HUES6 (cell line): ENCODE measurements around the gene NOD2.
A peak's percentile ranks its signal among the peaks of the same experiment; 100 is the strongest.

ENCODE experiments used
- H3K27ac ChIP-seq: 2 replicates; pipeline ENCODE4 v1.7.0; 2013; ENCODE audit warnings: low read depth, mild to moderate bottlenecking, low read length, inconsistent platforms
- H3K27me3 ChIP-seq: 2 replicates; pipeline ENCODE4 v1.6.1; 2013; ENCODE audit warnings: low read length; ENCODE audit not compliant: control insufficient read depth, insufficient read depth
- H3K36me3 ChIP-seq: 2 replicates; pipeline ENCODE4 v1.6.1; 2013; ENCODE audit warnings: low read length; ENCODE audit not compliant: control insufficient read depth, insufficient read depth
- H3K4me1 ChIP-seq: 2 replicates; pipeline ENCODE4 v1.6.1; 2013; ENCODE audit warnings: low read length; ENCODE audit not compliant: control insufficient read depth, insufficient read depth
- H3K4me3 ChIP-seq: 2 replicates; pipeline ENCODE4 v1.5.1; 2013; ENCODE audit warnings: low read depth, low read length
- H3K9ac ChIP-seq: one replicate; pipeline ENCODE4 v1.6.1; 2013; ENCODE audit warnings: mild to moderate bottlenecking, low read length
- H3K9me3 ChIP-seq: 2 replicates; pipeline ENCODE4 v1.6.1; 2013; ENCODE audit warnings: low read depth, low read length; ENCODE audit not compliant: control insufficient read depth, insufficient read depth

NOD2 gene

DNA sequence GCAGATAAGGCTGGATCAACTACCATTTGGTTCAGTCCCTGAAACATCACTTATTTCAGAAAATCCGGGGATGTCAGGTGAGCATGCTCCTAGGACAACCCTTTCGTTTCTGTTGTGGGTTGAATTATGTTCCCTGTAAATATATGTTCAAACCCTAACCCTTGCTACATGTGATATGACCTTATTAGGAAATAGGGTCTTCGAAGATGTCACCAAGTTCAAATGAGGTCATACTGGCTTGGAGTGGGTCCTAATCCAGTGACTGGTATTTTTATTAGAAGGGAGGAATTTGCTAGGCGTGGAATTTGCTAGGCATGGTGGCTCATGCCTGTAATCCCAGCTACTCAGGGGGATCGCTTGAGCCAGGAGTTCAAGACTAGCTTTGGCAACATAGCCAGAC is 33.6 kb upstream of the NOD2 start:
- H3K27ac ChIP-seq: no peak overlapping the region
- H3K4me3 ChIP-seq: no peak overlapping the region
- no peaks in the 10 kb centered on the region for H3K36me3 ChIP-seq
- peaks cover 15% of the 10 kb centered on the region for H3K9me3 ChIP-seq
- H3K27me3 ChIP-seq: 0 out of 2 replicates have a peak, but pooled peaks cover 2% of the 10 kb centered on the region
- peaks cover 7% of the 10 kb centered on the region; the same call in 1 of the 2 replicates for H3K4me1 ChIP-seq
- no peak overlapping the region for H3K9ac ChIP-seq

GRCh38 chr16:50662306-50662940 is 31.0 kb upstream of the NOD2 start:
- no peak overlapping the region for H3K27ac ChIP-seq
- H3K36me3 ChIP-seq: no peaks in the 10 kb centered on the region
- H3K9ac ChIP-seq: no peak overlapping the region
- H3K27me3 ChIP-seq: 0 out of 2 replicates have a peak, but pooled peaks cover 2% of the 10 kb centered on the region
- no peak overlapping the region for H3K4me3 ChIP-seq
- peaks cover 6% of the 10 kb centered on the region; the same call in 1 of the 2 replicates for H3K4me1 ChIP-seq
- peaks cover 15% of the 10 kb centered on the region for H3K9me3 ChIP-seq

GRCh38 chr16:50664270-50664669 is 29.1 kb upstream of the NOD2 start:
- H3K9ac ChIP-seq: no peak overlapping the region
- peaks cover 15% of the 10 kb centered on the region for H3K9me3 ChIP-seq
- H3K36me3 ChIP-seq: no peaks in the 10 kb centered on the region
- H3K4me1 ChIP-seq: no peaks in the 10 kb centered on the region; the same call in 1 of the 2 replicates
- H3K27ac ChIP-seq: no peak overlapping the region
- no peak overlapping the region for H3K4me3 ChIP-seq
- 0 out of 2 replicates have a peak, but pooled peaks cover 2% of the 10 kb centered on the region for H3K27me3 ChIP-seq

- H3K4me3 ChIP-seq: peak overlapping the region; percentile 47
- H3K9me3 ChIP-seq: peaks cover 15% of the 10 kb centered on the region
- no peak overlapping the region for H3K9ac ChIP-seq
- H3K27me3 ChIP-seq: 0 out of 2 replicates have a peak, but pooled peaks cover 2% of the 10 kb centered on the region
- no peak overlapping the region for H3K27ac ChIP-seq
- no peaks in the 10 kb centered on the region for H3K36me3 ChIP-seq
- H3K4me1 ChIP-seq: no peaks in the 10 kb centered on the region; the same call in 1 of the 2 replicates
Observed at GRCh38 chr16:50665128-50665878, 28.1 kb upstream of the NOD2 start.

- H3K27ac ChIP-seq: no peak overlapping the region
- H3K4me1 ChIP-seq: no peaks in the 10 kb centered on the region
- 0 out of 2 replicates have a peak, but pooled peaks cover 2% of the 10 kb centered on the region for H3K27me3 ChIP-seq
- peaks cover 24% of the 10 kb centered on the region for H3K9me3 ChIP-seq
- no peak overlapping the region for H3K4me3 ChIP-seq
- H3K36me3 ChIP-seq: no peaks in the 10 kb centered on the region
- H3K9ac ChIP-seq: no peak overlapping the region
Observed at GRCh38 chr16:50666658-50667496, 26.5 kb upstream of the NOD2 start.

DNA sequence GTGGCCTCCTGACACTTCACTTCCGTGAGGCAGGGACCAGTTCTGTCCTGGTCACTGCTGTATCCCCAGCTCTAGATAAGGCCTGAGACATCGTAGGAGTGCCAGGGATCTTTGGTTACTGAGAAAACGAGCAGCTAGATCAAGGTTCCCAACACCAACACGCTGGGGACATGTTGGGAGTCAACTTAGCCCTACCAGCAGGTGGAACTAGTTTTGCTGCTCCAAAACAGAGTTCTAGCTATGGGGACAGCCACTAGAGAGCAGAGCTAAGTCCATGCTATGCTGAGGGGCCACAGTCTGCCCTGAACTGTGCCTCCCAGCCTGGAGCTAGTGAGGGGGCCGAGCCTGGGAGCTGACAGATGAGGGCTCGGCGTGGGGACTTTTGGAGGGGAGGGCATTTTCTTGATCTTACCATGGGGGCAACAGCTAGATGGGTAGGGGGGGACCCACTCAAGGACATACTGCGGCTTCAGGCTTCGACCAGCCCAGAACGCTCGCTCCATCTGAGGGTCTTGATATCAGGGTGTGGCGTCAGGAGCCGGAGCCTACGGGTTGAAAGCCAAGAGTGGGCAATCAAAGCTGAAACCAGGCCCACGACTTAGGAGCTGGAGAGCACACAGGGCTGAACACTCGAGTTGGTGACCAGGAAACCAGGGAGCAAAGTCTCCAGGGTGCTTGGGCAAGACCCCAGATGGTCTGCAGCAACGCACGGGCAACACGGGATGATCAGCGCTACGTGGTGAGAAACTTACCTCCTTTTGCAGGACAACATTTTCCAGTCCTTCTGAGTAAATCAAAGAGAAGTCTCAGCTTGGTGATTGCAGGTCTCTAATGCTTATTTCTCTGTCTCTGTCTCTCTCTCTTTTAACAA is 25.7 kb upstream of the NOD2 start:
- Histone ChIP-seq H3K4me3 (no peak overlapping the region), H3K9ac (no peak overlapping the region), H3K27me3 (0 out of 2 replicates have a peak, but pooled peaks cover 2% of the 10 kb centered on the region), H3K4me1 (no peaks in the 10 kb centered on the region), H3K9me3 (peaks cover 26% of the 10 kb centered on the region), H3K36me3 (no peaks in the 10 kb centered on the region), H3K27ac (no peak overlapping the region)

DNA sequence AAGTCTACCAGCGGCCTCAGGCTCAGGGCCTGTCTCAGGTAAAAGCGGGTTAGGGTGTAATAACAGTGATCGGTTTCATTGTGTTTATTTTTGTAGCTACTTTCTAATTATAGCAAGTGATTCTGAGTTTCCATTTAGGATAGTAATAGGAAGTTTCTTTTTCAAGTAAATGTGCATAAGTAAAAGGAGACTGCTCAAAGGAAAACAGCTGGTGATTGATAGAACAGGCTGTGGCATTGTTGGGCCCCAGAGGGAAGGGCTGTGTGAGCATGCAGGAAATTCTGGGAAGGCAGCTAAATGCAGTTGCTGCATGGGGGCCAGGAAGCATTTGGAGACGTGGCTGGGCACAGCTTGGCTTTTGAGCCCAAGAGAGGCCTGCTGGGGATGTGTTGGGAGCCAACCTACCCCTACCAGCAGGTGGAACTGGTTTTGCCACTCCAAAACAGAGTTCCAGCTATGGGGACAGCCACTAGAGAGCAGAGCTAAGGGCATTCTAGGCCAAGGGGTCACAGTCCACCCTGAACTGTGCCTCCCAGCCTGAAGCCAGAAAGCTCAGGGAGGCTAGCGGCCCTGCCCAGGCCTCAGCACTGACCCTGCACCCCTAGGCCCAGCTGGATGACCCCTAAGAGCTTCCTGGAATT is 24.9 kb upstream of the NOD2 start:
- no peak overlapping the region for H3K27ac ChIP-seq

DNA sequence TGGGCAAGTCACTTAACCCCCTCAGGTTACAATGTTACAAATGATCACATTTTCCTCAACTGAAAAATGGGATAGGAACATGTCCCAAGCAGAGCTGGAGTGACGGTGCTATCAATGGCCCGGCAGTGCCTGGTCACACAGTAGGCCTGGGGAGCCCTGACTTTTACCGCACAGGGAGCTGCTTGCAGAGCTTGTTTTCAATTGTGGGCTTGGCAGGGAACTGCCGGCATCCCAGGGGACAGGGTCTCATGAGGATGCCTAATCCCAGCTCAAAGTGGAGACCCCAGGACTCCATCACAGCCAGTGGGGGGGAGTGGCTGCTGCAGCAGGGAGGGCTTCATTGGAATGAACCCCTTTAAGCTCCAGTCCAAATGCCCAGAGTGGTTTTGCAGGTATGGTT is 23.7 kb upstream of the NOD2 start:
- H3K27ac ChIP-seq: no peak overlapping the region
- H3K27me3 ChIP-seq: no peaks in the 10 kb centered on the region
- peaks cover 24% of the 10 kb centered on the region for H3K9me3 ChIP-seq
- no peak overlapping the region for H3K4me3 ChIP-seq
- H3K36me3 ChIP-seq: no peaks in the 10 kb centered on the region
- H3K9ac ChIP-seq: no peak overlapping the region
- no peaks in the 10 kb centered on the region for H3K4me1 ChIP-seq

More for the DNA sequence above, 24.9 kb upstream of the NOD2 start:
- Histone ChIP-seq H3K27me3 (0 out of 2 replicates have a peak, but pooled peaks cover 2% of the 10 kb centered on the region), H3K4me1 (no peaks in the 10 kb centered on the region), H3K9ac (no peak overlapping the region), H3K36me3 (no peaks in the 10 kb centered on the region), H3K4me3 (no peak overlapping the region), H3K9me3 (peaks cover 28% of the 10 kb centered on the region)

DNA sequence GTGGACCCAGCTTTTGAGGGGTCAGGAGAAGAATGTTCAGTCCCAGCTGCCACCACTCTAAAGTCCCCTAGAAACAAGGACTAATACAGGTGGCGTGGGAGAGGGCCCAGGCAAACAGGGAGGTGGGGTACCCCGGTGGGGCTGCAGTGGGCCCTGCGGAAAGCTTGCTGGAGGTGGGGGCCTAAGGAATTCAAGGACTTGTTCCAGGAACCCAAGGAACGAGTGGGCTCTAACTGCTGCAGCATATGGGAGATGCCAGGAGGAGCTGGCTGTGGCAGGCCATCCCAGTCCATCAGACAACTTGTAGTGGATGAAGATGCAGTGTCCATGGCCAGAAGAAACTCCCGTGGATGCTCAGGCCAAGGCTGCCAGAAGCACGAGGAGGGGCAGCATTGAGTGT is 22.9 kb upstream of the NOD2 start:
- Histone ChIP-seq H3K4me3 (no peak overlapping the region), H3K27ac (no peak overlapping the region), H3K27me3 (no peaks in the 10 kb centered on the region), H3K36me3 (no peaks in the 10 kb centered on the region), H3K9me3 (peaks cover 23% of the 10 kb centered on the region), H3K4me1 (no peaks in the 10 kb centered on the region), H3K9ac (no peak overlapping the region)
